Vagina (tissue), 2 donors: ENCODE measurements around the gene RPTOR.

Experiments
- CTCF ChIP-seq, 3 experiments: fragments of 450-650 bp in 2 of 3; fragments of 200-600 bp in 1 of 3; sonication (generic) in 1 of 3; IDR thresholded peaks; one replicate each; pipeline ENCODE4 v1.5.1; 2017 to 2019; ENCODE audit warnings: antibody characterized with exemption in 3 of 3, mild to moderate bottlenecking in 2 of 3, moderate library complexity in 2 of 3
- POLR2A ChIP-seq, 2 donors: fragments of 450-650 bp; IDR thresholded peaks; one replicate each; pipeline ENCODE4 v1.6.1; 2017; ENCODE audit warnings: antibody characterized with exemption in 2 of 2, mild to moderate bottlenecking in 2 of 2, moderate library complexity in 2 of 2

DNA sequence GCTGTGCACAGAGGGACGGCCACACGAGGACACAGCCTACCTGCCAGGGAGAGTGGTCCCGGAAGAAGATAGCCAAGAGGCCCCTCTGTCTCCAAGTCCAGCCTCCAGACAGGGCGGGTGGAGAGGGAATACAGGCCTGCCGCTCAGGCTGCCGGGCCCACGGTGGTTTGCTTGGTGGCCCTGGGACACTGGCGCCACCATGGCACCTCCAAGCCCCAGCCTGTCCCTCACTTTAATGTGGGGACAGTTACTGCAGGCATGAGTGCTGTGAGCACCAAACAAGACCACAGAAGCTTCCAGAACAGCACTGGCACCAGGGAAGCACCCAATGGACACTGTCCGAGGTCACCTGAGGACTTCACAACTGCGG is 425.0 kb downstream of the RPTOR start:
- TF ChIP-seq CTCF (IDR thresholded peaks at IDR 0.05) (no peak), POLR2A (IDR thresholded peaks at IDR 0.05) (no peak)
